22Rv1 (cell line): ENCODE results near the gene FAM83E.

Source experiments
- ZFX ChIP-seq: fragments of 450-650 bp; IDR thresholded peaks from 2 replicates; pipeline ENCODE4 v1.6.1; 2017; ENCODE audit warnings: antibody characterized with exemption, borderline replicate concordance
- TF ChIP-seq, protein P1 (sequence below): fragments of 450-650 bp; IDR thresholded peaks from 2 replicates; pipeline ENCODE4 v1.5.1; 2017; ENCODE audit warnings: mild to moderate bottlenecking

DNA sequence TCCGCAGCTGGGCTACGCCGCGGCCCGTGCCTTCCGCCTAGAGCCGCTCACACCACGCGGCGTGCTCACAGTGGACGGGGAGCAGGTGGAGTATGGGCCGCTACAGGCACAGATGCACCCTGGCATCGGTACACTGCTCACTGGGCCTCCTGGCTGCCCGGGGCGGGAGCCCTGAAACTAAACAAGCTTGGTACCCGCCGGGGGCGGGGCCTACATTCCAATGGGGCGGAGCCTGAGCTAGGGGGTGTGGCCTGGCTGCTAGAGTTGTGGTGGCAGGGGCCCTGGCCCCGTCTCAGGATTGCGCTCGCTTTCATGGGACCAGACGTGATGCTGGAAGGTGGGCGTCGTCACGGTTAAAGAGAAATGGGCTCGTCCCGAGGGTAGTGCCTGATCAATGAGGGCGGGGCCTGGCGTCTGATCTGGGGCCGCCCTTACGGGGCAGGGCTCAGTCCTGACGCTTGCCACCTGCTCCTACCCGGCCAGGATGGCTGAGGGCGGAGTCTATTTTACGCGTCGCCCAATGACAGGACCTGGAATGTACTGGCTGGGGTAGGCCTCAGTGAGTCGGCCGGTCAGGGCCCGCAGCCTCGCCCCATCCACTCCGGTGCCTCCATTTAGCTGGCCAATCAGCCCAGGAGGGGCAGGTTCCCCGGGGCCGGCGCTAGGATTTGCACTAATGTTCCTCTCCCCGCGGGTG is 14.9 kb upstream of the FAM83E start:
- TF ChIP-seq, protein P1, sequence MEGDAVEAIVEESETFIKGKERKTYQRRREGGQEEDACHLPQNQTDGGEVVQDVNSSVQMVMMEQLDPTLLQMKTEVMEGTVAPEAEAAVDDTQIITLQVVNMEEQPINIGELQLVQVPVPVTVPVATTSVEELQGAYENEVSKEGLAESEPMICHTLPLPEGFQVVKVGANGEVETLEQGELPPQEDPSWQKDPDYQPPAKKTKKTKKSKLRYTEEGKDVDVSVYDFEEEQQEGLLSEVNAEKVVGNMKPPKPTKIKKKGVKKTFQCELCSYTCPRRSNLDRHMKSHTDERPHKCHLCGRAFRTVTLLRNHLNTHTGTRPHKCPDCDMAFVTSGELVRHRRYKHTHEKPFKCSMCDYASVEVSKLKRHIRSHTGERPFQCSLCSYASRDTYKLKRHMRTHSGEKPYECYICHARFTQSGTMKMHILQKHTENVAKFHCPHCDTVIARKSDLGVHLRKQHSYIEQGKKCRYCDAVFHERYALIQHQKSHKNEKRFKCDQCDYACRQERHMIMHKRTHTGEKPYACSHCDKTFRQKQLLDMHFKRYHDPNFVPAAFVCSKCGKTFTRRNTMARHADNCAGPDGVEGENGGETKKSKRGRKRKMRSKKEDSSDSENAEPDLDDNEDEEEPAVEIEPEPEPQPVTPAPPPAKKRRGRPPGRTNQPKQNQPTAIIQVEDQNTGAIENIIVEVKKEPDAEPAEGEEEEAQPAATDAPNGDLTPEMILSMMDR, result no peak
- no peak for TF ChIP-seq ZFX
